Naive thymus-derived CD8-positive, alpha-beta T cell (primary cell): ENCODE results near the gene ALK. TPM values are rescaled to one million over a fixed set of nuclear protein-coding genes. Genes with fewer than 3 reads are reported as not detected.
A peak's percentile ranks its signal among the peaks of the same experiment; 100 is the strongest.

Experiments used
- ATAC-seq, 2 donors: fragments of 150-1000 bp; cut with Tn5 transposase in 1 of 2; sonication (Bioruptor Pico), chemical (Tn5 transposase) in 1 of 2; 1 replicate in 1 of 2; 2 replicates in 1 of 2; pipeline ENCODE4 v1.10.0; 2021; ENCODE audit warnings: mild to moderate bottlenecking in 2 of 2, moderate library complexity in 2 of 2
- POLR2A ChIA-PET: fragments of 350-600 bp; sonication (Branson Sonifier 250); formaldehyde crosslinking; loops from one replicate; lab custom pipeline; 2021; ENCODE audit warnings: antibody characterized with exemption; lab: Charles Lee
- DNase-seq, 10 donors: peaks; one replicate each; pipeline versions ENCODE4 v3.0.0 to v3.0.0-alpha.2; 2020 to 2022
- H3K27ac Mint-ChIP-seq, 10 donors: one replicate each; pipeline ENCODE4 v1.8.0; 2020 to 2022; ENCODE audit warnings: mild to moderate bottlenecking in 10 of 10, mixed read lengths in 10 of 10, moderate library complexity in 4 of 10, inconsistent platforms in 1 of 10
- H3K27me3 Mint-ChIP-seq, 5 donors: one replicate each; pipeline ENCODE4 v1.8.0; 2021 to 2022; ENCODE audit warnings: mixed read lengths in 5 of 5
- H3K36me3 Mint-ChIP-seq, 3 donors: one replicate each; pipeline ENCODE4 v1.8.0; 2020 to 2022; ENCODE audit warnings: mixed read lengths in 3 of 3, mild to moderate bottlenecking in 2 of 3, inconsistent platforms in 1 of 3
- H3K4me1 Mint-ChIP-seq, 4 donors: one replicate each; pipeline ENCODE4 v1.8.0; 2021 to 2022; ENCODE audit warnings: mixed read lengths in 4 of 4
- H3K4me3 Mint-ChIP-seq, 10 donors: one replicate each; pipeline ENCODE4 v1.8.0; 2020 to 2022; ENCODE audit warnings: mild to moderate bottlenecking in 10 of 10, mixed read lengths in 10 of 10, moderate library complexity in 6 of 10, inconsistent platforms in 1 of 10
- H3K9me3 Mint-ChIP-seq, 9 donors: one replicate each; pipeline ENCODE4 v1.8.0; 2020 to 2022; ENCODE audit warnings: mixed read lengths in 9 of 9, mild to moderate bottlenecking in 3 of 9, inconsistent platforms in 1 of 9, moderate library complexity in 1 of 9
- polyA plus RNA-seq, 3 donors: library from polyadenylated mRNA; unstranded; fragments of 300-500 nt; fragmentation: Illumina TruSeq; gene quantifications; one replicate each; pipeline ENCODE4 v1.2.3, GENCODE V29; 2021
- total RNA-seq, 8 experiments: library from RNA in 2 of 8; stranded (reverse) in 2 of 8; gene quantifications; one replicate each; pipeline ENCODE4 v1.2.3 and lab custom pipeline; 2021 to 2026

The ALK gene
- total and polyA plus RNA-seq, 5 experiments from 2014 or later, result 0.10 TPM; not detected in 4

DNA sequence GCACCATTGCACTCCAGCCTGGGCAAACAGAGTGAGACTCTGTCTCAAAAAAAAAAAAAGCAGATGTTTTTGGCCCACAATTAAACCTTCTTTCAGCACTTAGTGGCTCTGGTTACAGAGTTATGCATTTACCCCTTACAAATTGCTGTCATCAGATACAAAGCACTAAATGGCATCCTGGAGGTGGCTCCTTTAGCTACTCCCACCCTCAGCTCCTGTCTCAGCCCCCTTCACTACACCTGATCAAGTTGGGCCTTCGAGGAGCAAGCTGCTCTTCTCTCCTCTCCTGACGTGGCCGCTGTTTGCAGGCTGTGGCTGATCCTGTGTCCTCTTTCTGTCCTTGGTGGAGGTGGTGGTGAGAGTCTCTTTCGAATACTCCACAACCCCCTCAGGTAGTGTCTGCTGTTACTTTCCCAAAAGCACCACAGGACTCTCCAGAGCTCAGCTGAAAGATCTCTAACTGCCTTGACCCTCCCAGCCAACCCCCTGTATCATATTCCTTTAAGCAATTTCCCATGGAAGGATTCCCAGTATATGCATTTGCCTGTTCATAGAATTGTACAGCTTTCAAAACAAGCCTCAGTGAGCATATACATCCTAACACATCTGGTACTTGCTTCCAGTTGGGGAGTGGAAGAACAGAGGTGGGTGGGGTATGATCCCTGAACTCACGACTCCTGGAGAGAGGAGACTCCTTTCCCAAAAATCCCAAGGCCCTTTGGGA lies 520.3 kb downstream of the ALK start:
- no peaks in the 10 kb centered on the region for H3K9me3 Mint-ChIP-seq
- H3K27me3 Mint-ChIP-seq, result peaks cover 2 to 16% (median 6%) of the 10 kb centered on the region in 5 donors
- POLR2A ChIA-PET, result no interaction called here
- H3K36me3 Mint-ChIP-seq, result no peaks in the 10 kb centered on the region
- DNase-seq (no peak), ATAC-seq (no peak)
- H3K27ac Mint-ChIP-seq, result no peak overlapping the region
- H3K4me3 Mint-ChIP-seq, result no peak overlapping the region
- H3K4me1 Mint-ChIP-seq, result peaks cover 0 to 2% (median 0%) of the 10 kb centered on the region in 4 donors

GRCh38 chr2:29398384-29399237 lies 522.8 kb downstream of the ALK start:
- Mint-ChIP-seq H3K4me1 (no peaks in the 10 kb centered on the region), H3K27me3 (peaks cover 3 to 22% (median 18%) of the 10 kb centered on the region in 5 donors), H3K4me3 (no peak overlapping the region), H3K9me3 (no peaks in the 10 kb centered on the region), H3K36me3 (no peaks in the 10 kb centered on the region), H3K27ac (peak overlapping the region in 1 of 10 donors; percentile 42)
- ATAC-seq (no peak), DNase-seq (no peak)
- POLR2A ChIA-PET, result no interaction called here

- Mint-ChIP-seq H3K27ac (no peak overlapping the region), H3K36me3 (no peaks in the 10 kb centered on the region), H3K4me3 (no peak overlapping the region), H3K27me3 (peaks cover 3 to 25% (median 19%) of the 10 kb centered on the region in 5 donors), H3K4me1 (no peaks in the 10 kb centered on the region), H3K9me3 (no peaks in the 10 kb centered on the region)
- no peak for DNase-seq
- ATAC-seq, result no peak
- POLR2A ChIA-PET, result no interaction called here
These were observed 523.7 kb downstream of the ALK start for GRCh38 chr2:29397713-29398112.

DNA sequence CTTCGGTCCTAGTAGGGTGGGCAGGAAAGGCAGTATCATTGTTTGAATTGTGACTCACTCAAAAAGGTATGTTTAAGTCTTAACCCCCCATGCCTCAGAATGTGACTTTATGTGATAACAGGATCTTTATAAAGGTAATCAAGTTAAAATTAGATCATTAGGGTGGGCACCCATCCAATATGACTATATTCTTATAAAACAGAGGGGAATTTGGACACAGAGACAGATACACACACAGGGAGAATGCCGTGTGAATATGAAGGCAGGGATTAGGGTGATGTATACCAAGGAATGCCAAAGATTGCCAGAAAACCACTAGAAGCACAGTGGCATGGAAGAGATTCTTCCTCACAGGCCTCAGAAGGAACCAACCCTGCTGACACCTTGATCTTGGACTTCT lies 524.3 kb downstream of the ALK start:
- Mint-ChIP-seq H3K27me3 (peaks cover 3 to 25% (median 19%) of the 10 kb centered on the region in 5 donors), H3K4me1 (no peaks in the 10 kb centered on the region), H3K9me3 (no peaks in the 10 kb centered on the region), H3K27ac (no peak overlapping the region), H3K36me3 (no peaks in the 10 kb centered on the region), H3K4me3 (no peak overlapping the region)
- no peak for DNase-seq
- POLR2A ChIA-PET, result no interaction called here
- ATAC-seq, result no peak

DNA sequence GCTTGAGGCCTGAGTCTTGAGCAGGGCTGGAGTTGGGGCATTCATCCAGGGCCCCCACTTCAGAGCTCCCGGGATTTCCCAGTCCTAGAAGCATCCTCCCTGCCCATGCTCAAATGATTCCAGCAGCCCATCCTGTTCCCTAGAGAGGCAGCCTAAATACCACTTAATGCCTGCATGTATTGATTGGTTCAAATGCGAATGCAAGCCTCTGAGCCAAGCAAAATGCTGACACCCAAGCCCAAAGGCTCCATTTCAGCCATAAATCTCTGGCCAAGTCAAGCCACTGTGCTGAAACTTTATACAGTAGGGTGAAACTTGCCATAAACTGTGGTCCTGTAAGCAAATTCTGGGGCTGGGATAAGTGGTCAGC lies 526.4 kb downstream of the ALK start:
- Mint-ChIP-seq H3K9me3 (no peaks in the 10 kb centered on the region), H3K4me3 (no peak overlapping the region), H3K27me3 (peaks cover 6 to 30% (median 16%) of the 10 kb centered on the region in 5 donors), H3K36me3 (no peaks in the 10 kb centered on the region), H3K27ac (no peak overlapping the region), H3K4me1 (no peaks in the 10 kb centered on the region)
- POLR2A ChIA-PET, result no interaction called here
- ATAC-seq (no peak), DNase-seq (no peak)

GRCh38 chr2:29394311-29394980 lies 526.9 kb downstream of the ALK start:
- H3K9me3 Mint-ChIP-seq, result no peaks in the 10 kb centered on the region
- DNase-seq (no peak), ATAC-seq (no peak)
- no peaks in the 10 kb centered on the region for H3K4me1 Mint-ChIP-seq
- H3K27ac Mint-ChIP-seq, result no peak overlapping the region
- H3K27me3 Mint-ChIP-seq, result peaks cover 6 to 30% (median 14%) of the 10 kb centered on the region in 5 donors
- no peak overlapping the region for H3K4me3 Mint-ChIP-seq
- POLR2A ChIA-PET, result no interaction called here
- H3K36me3 Mint-ChIP-seq, result no peaks in the 10 kb centered on the region

GRCh38 chr2:29393676-29394075 lies 527.7 kb downstream of the ALK start:
- POLR2A ChIA-PET, result no interaction called here
- no peaks in the 10 kb centered on the region for H3K9me3 Mint-ChIP-seq
- no peak overlapping the region for H3K27ac Mint-ChIP-seq
- peaks cover 10 to 30% (median 18%) of the 10 kb centered on the region in 5 donors for H3K27me3 Mint-ChIP-seq
- DNase-seq, result no peak
- H3K4me3 Mint-ChIP-seq, result no peak overlapping the region
- ATAC-seq, result no peak
- no peaks in the 10 kb centered on the region for H3K4me1 Mint-ChIP-seq
- H3K36me3 Mint-ChIP-seq, result no peaks in the 10 kb centered on the region

DNA sequence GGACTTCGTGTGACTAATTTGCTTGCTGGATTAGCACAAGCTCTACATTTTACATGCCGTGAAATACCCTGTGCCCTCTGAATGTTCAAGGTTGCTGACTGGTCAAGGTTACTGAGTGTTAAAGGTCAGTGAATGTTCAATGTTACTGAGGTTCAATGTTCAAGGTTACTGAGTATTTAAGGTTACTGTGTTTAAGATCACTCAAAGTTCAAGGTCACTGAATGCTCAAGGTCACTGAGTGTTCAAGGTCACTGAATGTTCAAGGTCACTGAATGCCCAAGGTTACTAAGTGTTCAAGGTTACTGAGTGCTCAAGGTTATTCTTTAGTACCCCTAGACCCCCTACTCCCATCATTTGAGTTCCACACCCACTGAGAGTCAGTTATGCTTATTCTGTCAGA lies 528.6 kb downstream of the ALK start:
- no peak overlapping the region for H3K4me3 Mint-ChIP-seq
- ATAC-seq (no peak), DNase-seq (no peak)
- H3K9me3 Mint-ChIP-seq, result no peaks in the 10 kb centered on the region
- no peaks in the 10 kb centered on the region for H3K36me3 Mint-ChIP-seq
- POLR2A ChIA-PET, result no interaction called here
- no peaks in the 10 kb centered on the region for H3K4me1 Mint-ChIP-seq
- no peak overlapping the region for H3K27ac Mint-ChIP-seq
- peaks cover 12 to 30% (median 18%) of the 10 kb centered on the region in 5 donors for H3K27me3 Mint-ChIP-seq

- no peak overlapping the region for H3K27ac Mint-ChIP-seq
- peaks cover 7 to 35% (median 15%) of the 10 kb centered on the region in 5 donors for H3K27me3 Mint-ChIP-seq
- no peak overlapping the region for H3K4me3 Mint-ChIP-seq
- ATAC-seq (no peak), DNase-seq (no peak)
- H3K4me1 Mint-ChIP-seq, result no peaks in the 10 kb centered on the region
- H3K9me3 Mint-ChIP-seq, result no peaks in the 10 kb centered on the region
- no peaks in the 10 kb centered on the region for H3K36me3 Mint-ChIP-seq
- POLR2A ChIA-PET, result no interaction called here
These were observed 531.2 kb downstream of the ALK start for GRCh38 chr2:29390136-29390535.

- Mint-ChIP-seq H3K36me3 (no peaks in the 10 kb centered on the region), H3K27ac (no peak overlapping the region), H3K4me3 (no peak overlapping the region), H3K9me3 (no peaks in the 10 kb centered on the region), H3K4me1 (no peaks in the 10 kb centered on the region), H3K27me3 (peaks cover 5 to 35% (median 15%) of the 10 kb centered on the region in 5 donors)
- POLR2A ChIA-PET, result no interaction called here
- no peak for DNase-seq
- ATAC-seq, result no peak
These were observed 531.7 kb downstream of the ALK start for GRCh38 chr2:29389686-29390085.

GRCh38 chr2:29388071-29388470 lies 533.3 kb downstream of the ALK start:
- DNase-seq (no peak), ATAC-seq (no peak)
- Mint-ChIP-seq H3K9me3 (no peaks in the 10 kb centered on the region), H3K27me3 (peaks cover 7 to 40% (median 14%) of the 10 kb centered on the region in 5 donors), H3K36me3 (no peaks in the 10 kb centered on the region), H3K27ac (no peak overlapping the region), H3K4me1 (no peaks in the 10 kb centered on the region), H3K4me3 (no peak overlapping the region)
- POLR2A ChIA-PET, result no interaction called here

DNA sequence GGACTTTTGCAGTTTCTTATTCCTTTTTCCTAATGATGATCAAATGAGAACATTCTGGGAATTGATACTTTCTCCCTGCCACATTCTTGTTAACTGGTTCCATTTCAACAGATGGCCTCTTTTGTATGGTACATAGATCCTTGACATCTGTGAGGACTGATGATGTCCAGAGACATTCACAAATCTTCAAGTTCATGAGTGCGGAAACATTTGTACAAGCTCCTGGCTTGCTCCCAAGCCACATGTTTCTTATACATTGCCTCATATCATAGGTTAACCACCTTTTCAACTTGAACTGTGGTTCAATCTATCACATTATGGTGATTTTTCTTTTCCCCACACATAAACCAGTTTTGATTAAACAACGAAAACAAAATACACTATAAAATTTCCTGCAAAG lies 538.9 kb downstream of the ALK start:
- no peak for DNase-seq
- Mint-ChIP-seq H3K27ac (no peak overlapping the region), H3K9me3 (no peaks in the 10 kb centered on the region), H3K4me1 (no peaks in the 10 kb centered on the region), H3K27me3 (peaks cover 5 to 47% (median 10%) of the 10 kb centered on the region in 5 donors), H3K36me3 (peaks cover 0 to 3% (median 0%) of the 10 kb centered on the region in 3 donors), H3K4me3 (no peak overlapping the region)
- POLR2A ChIA-PET, result no interaction called here
- no peak for ATAC-seq

DNA sequence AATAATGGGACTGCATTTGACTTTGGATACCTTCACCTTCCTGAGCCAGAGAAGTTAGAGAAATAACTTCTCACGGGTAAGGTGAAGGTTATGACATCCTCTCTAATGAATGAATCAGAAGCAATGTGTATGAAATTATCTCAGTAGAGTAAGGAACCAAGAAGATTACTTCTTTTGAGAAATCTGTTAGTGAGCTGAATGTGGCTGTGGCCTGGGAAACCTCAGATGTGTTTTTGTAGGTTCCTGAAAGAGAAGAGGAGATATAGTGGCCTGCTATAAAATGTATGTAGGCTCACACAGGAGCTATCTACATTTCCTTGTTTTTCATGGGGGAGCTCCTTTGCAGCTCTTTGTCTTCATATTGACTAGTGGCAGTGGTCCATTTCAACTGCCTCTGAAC lies 543.6 kb downstream of the ALK start:
- no peaks in the 10 kb centered on the region for H3K9me3 Mint-ChIP-seq
- peaks cover 2 to 17% (median 8%) of the 10 kb centered on the region in 5 donors for H3K27me3 Mint-ChIP-seq
- H3K36me3 Mint-ChIP-seq, result peaks cover 0 to 3% (median 0%) of the 10 kb centered on the region in 3 donors
- no peak overlapping the region for H3K27ac Mint-ChIP-seq
- no peaks in the 10 kb centered on the region for H3K4me1 Mint-ChIP-seq
- POLR2A ChIA-PET, result no interaction called here
- H3K4me3 Mint-ChIP-seq, result no peak overlapping the region
- ATAC-seq, result no peak
- DNase-seq, result no peak
